GM19239 (cell line): Measurements from ENCODE around the gene SSR4.
"Not testable (repeated sequence)": the region's sequence is repeated elsewhere in the genome, so short reads cannot be mapped to it uniquely, and the experiment has no call there.

Experiments used
- DNase-seq: peaks from one replicate; pipeline ENCODE4 v3.0.0; 2011; ENCODE audit warnings: low spot score; ENCODE audit not compliant: insufficient read length
- FAIRE-seq: peaks from 2 replicates; lab custom pipeline; 2011; peaks lifted over from hg19 to GRCh38; lab: Jason Lieb, UNC

Gene SSR4

DNA sequence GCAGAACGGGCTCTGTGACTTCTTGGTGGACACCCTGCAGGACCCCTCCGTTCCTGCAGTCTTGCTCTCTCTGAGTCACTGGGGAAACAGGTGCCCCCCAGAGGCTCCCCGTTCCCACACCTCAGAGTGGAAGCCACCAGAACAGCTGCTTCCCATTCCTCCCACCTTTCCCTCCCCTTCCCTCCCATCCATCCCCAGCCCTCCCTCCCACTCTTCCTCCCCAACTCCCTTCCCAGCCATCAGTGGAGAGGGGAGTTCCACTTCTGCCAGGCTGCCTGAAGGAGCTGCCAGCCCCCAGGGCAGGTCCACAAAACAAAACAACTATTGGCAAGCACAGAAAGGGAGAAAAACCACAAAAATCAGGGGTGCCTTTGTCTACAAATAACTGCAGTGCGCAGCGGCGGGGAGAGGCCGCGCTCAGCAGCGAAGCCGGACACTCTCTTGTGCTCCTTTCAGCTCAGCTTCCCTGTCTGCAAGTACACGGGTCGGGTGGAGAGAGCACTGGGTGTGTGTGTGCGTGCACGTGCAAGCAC is 8.1 kb downstream of the SSR4 start:
- DNase-seq (no peak), FAIRE-seq (no peak)

DNA sequence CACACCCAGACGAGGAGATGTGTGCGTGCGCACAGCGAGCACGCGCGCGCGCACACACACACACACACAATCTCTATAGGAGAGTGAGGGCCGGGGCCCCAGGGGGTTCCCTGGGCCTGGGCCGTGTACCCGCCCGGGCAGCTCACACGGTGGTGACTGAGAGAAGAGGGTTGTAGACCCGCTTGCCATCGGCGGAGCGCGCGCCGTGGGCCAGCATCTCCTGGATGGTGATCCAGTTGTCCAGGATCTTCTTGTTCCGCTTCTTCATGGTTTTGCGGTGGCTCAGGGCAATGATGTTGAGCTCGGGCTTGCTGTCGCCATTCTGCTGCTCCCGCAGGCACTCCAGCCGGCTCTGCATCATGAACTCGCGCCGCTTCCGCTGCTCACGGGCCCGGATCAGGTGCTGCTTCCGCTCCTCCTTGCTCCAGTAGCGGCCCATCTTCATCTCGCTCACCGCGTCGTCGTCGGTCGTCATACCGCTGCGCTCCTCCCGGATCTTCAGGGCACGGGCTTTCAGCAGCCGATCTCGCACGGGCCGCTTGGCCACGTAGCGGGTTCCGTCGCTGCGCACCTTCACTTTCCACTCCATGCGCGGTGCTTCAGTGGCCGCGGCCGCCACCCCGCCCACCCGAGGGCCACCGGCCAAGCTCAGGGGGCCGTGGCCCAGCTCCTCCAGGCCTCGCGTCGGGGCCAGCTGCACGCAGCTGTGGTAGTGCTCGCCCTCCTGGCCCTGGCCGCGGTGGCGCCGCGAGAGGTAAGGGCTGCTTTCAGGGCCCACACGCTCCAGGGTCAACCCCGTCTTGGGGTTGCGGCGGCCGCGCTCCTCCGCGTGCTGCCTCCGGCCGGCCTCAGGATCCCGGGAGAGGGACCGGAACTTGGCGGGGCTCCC is 9.0 kb downstream of the SSR4 start:
- FAIRE-seq (no peak), DNase-seq (no peak)

GRCh38 chrX:153804100-153804595 is 9.7 kb downstream of the SSR4 start:
- DNase-seq (no peak), FAIRE-seq (no peak)

DNA sequence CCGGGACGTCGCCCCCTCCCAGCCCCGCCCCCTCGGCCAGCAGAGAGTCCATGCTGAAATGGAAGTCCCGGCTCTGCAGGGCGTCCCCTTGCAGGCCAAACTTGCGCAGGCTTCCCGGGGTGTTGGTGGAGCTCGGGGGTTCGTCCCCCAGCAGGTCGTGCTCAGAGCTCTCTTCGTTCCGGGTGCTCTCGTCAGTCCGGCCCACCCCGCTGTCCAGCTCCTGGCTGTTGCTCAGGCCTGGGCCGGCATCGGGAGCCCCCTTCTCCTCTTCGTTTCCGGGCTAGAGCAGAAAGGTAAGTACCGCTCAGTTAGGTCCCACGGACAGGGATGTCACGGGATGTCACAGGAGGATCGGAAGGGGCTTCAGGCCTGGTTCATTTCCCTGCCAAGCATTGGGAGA is 10.2 kb downstream of the SSR4 start:
- DNase-seq (no peak), FAIRE-seq (no peak)

GRCh38 chrX:153805436-153805835 is 11.0 kb downstream of the SSR4 start:
- DNase-seq, result no peak
- no peak for FAIRE-seq

DNA sequence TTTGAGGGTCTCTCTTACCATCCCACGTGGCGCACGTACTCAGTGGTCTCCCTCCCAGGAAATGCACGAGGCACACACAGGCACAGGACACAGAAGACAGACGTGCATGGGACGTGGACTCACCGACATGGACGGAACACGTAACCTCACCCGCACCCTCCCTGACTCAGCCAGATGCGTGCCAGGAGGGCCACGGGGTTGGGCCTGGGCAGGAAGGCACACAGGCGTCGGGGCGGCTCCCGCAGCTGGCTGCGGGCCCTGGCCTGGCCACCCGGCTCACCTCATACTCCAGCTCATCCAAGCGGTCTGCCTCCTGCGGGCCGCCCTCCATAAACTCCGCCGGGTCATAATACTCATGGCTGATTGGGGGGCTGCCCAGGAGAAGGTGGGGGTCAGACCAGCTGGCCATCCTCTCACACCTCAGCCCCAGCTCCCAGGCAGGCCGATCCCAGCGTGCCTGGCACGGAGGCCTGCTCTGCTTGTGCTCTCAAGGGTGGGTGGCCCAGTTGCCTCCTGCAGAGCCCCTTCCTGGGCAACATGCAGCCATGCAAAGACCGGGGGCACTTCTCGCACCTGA is 12.6 kb downstream of the SSR4 start:
- DNase-seq (no peak), FAIRE-seq (no peak)

- no peak for DNase-seq
These were observed 13.5 kb downstream of the SSR4 start for GRCh38 chrX:153807976-153808375.

GRCh38 chrX:153812220-153812619 is 17.8 kb downstream of the SSR4 start:
- no peak for DNase-seq
- no peak for FAIRE-seq

More at GRCh38 chrX:153807976-153808375, 13.5 kb downstream of the SSR4 start:
- no peak for FAIRE-seq

DNA sequence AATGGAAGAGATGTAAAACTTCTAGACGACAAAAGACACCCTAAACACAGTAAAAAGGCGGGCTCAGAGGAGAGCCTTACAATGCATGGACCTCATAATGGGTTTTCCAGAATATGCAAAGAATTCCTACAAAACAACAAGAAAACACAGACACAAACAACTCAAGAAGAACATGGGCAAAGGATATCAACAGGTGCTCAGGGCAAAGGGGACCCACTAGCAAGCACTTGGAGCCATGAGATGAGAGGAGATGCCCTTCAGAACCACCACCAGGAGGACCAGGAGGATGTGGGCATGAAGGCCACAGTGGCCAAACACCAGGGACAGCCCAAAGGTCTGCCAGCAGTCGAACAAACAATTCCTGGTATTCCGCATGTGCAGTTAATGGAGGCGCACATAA is 18.7 kb downstream of the SSR4 start:
- FAIRE-seq, result no peak

GRCh38 chrX:153814591-153815315 is 20.3 kb downstream of the SSR4 start:
- FAIRE-seq, result no peak
- no peak for DNase-seq

More for the DNA sequence above, 18.7 kb downstream of the SSR4 start:
- no peak for DNase-seq

DNA sequence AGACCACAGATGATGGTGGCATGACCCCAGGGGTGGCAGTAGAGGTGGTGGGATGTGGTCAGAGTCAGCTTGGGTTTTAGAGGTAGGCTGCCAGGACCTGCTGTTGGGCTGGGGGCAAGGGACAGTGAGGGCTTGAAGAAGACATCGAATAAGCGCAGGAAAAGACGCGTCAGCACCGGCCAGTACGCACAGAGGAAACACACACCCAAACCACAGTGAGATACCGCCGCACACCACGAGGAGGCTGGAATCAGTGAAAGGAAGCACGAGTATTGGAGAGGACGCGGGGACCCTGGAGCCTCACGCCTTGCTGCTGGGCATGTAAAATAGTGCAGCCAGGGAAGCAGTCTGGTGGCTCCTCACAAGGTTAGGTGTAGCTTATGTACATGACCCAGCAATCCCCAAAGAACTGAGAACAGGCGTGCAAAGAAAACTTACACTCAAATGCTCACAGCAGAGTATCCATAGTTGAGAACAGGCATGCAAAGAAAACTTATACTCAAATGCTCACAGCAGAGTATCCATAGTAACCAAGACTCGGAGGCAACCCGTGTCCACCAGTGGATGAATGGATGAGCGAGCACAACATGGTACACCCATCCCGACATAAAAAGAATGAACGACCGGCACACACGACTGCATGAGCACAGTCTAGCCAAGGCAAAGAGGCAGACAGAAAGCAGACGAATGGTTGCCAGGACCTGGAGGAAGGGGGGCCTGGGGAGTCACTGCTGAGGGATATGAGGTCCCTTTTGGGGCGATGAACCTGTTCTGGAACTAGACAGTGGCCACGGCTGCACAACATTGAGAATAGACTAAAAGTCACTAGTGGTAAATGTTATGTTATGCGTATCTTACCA is 22.6 kb downstream of the SSR4 start:
- no peak for DNase-seq
- FAIRE-seq, result no peak

- DNase-seq, FAIRE-seq: not testable (repeated sequence)
These were observed 23.6 kb downstream of the SSR4 start for GRCh38 chrX:153818064-153818463.

DNA sequence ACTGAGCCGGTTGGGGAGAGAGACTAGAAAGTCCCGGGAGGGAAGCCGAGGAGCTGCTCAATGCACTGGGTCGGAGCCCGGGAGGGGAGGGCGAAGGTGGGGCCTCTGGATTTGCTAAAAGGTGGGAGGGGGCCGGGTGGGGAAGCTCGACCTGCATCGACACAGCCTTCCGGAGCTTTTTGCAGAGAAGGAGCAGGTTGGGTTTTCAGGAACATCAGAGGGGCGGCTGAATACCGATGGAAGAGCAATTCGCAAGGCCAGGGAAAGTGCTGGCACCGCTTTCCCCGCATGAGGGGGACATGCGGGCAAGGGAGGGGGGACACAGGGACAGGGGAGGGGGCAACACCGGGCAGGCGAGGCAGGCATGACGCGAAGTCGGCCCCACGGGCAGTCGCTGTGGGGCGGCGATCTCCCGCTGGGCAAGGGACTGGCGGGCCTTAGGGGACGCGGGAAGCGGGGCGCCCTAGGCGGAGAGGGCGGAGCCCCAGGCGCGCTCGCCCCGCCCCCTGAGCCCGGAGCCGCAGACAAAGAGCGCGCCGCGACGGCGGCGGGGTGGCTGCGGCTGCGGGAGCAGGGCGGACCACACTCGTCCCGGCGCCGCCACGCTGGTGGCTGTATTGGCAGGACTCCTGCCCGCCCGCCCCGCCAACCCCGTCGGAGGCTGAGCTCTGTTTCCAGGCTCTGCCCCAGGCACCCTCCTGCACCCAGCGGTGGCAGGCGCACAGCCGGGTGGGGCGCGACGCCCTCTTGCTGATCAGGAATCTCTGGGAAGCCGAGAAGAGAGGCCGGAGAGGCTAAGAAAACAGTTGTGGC is 24.3 kb downstream of the SSR4 start:
- DNase-seq, result peak; percentile 50
- no peak for FAIRE-seq

GRCh38 chrX:153819384-153820040 is 25.0 kb downstream of the SSR4 start:
- FAIRE-seq (no peak), DNase-seq (no peak)

GRCh38 chrX:153820601-153821000 is 26.1 kb downstream of the SSR4 start:
- DNase-seq (no peak), FAIRE-seq (no peak)

DNA sequence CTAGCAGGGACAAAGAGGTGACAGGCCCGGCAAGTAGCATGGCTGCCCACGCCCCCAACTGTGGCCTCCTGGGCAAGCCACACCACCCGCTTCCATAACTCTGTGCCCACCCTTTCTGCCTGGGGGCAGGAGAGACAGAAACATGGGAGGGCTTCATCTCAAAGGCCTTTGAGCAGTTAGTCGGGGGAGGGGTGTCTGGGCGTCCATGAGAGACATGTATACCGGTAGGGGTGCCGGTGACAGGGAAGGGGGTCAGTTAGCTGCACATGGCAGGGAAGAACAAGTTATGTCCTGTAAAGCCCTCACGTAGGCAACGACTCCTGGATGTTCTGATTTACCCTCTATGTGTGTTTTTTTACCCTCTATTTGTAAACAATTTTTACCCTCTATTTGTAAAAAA is 26.6 kb downstream of the SSR4 start:
- no peak for FAIRE-seq
- DNase-seq, result no peak

DNA sequence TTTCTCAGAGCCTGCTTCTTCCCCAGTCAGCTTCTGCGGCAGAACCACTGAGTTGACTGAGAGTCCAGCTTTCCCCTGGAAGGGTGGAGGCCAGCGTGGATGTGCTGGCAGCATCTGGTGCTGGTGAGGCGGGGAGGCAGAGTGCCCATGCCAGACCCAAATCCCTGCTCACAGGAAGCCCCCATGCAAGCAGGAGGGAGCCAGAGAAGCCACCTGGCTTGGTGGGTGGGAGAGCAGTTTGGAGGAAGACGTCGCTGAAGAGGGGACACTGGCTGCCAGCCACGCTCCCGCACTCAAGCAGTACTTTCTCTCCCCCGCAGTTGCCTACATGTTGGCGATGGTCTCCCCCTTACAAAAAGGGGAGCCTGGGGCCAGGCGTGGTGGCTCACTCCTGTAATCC is 29.9 kb downstream of the SSR4 start:
- no peak for DNase-seq

DNA sequence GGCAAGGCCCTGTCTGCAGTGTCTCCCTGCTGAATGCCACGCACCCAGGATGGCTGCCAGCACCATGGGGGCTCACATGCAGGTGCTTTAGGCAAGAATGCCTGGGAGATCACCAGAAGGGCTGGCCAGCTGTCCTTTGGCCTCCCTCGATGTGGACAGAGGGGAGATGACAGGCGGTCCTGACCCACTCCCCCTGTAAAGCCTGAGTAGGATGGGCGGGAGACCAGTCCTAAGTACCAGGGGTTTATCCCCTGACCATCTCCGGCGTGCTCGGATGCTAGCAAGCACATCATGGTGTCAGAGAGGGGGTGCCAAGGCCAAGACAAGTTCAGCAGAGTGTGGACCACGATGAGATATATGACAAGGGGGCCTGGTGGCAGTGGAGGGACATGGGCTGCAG is 30.6 kb downstream of the SSR4 start:
- no peak for FAIRE-seq
- DNase-seq, result no peak

More for the DNA sequence above, 29.9 kb downstream of the SSR4 start:
- FAIRE-seq, result no peak
